H1 (cell line): ENCODE results near the gene RALY.

Experiments used
- ATF2 ChIP-seq: IDR thresholded peaks from 2 replicates; pipeline ENCODE4 v1.6.1; 2012; ENCODE audit warnings: low read length, inconsistent platforms
- CEBPB ChIP-seq: IDR thresholded peaks from 2 replicates; pipeline ENCODE4 v1.6.1; 2012; ENCODE audit warnings: low read depth, low read length
- CTCF ChIP-seq, 3 experiments: IDR thresholded peaks; 1 replicate in 2 of 3; 2 replicates in 1 of 3; pipeline versions ENCODE4 v1.5.1 to v1.6.1; 2011; ENCODE audit warnings: low read length in 3 of 3, mild to moderate bottlenecking in 3 of 3, inconsistent platforms in 2 of 3, low read depth in 1 of 3, moderate library complexity in 1 of 3; ENCODE audit not compliant: insufficient read depth in 1 of 3; ENCODE audit errors: control extremely low read depth in 1 of 3
- EP300 ChIP-seq, 2 experiments: IDR thresholded peaks; 1 replicate in 1 of 2; 2 replicates in 1 of 2; pipeline ENCODE4 v1.6.1; 2011 to 2012; ENCODE audit warnings: low read depth in 2 of 2, low read length in 2 of 2, mild to moderate bottlenecking in 2 of 2, borderline replicate concordance in 1 of 2, inconsistent platforms in 1 of 2, moderate library complexity in 1 of 2
- EZH2 ChIP-seq: fragments of 200-600 bp; sonication (generic); IDR thresholded peaks from 2 replicates; pipeline ENCODE4 v1.7.1; 2012; ENCODE audit warnings: low read depth, mild to moderate bottlenecking, moderate library complexity, low read length, inconsistent platforms; ENCODE audit not compliant: severe bottlenecking
- KDM4A ChIP-seq: IDR thresholded peaks from one replicate; pipeline ENCODE4 v1.7.1; 2012; ENCODE audit warnings: low read depth, mild to moderate bottlenecking, moderate library complexity, low read length, inconsistent platforms; ENCODE audit not compliant: severe bottlenecking
- POLR2A ChIP-seq, 2 experiments: IDR thresholded peaks; 1 replicate in 1 of 2; 2 replicates in 1 of 2; pipeline ENCODE4 v1.6.1; 2011; ENCODE audit warnings: low read depth in 2 of 2, low read length in 2 of 2, mild to moderate bottlenecking in 2 of 2; ENCODE audit errors: control extremely low read depth in 1 of 2
- POLR2AphosphoS5 ChIP-seq: IDR thresholded peaks from 2 replicates; pipeline ENCODE4 v1.6.1; 2011; ENCODE audit warnings: low read depth, low read length
- RFX5 ChIP-seq: IDR thresholded peaks from 2 replicates; pipeline ENCODE4 v1.6.1; 2011; ENCODE audit warnings: low read depth, low read length, improper control_type of control experiment, borderline replicate concordance
- RXRA ChIP-seq: IDR thresholded peaks from 2 replicates; pipeline ENCODE4 v1.6.1; 2011; ENCODE audit warnings: low read depth, mild to moderate bottlenecking, low read length, moderate library complexity; ENCODE audit not compliant: insufficient read depth
- SIN3A ChIP-seq, 2 experiments: IDR thresholded peaks in 1 of 2; conservative IDR thresholded peaks in 1 of 2; 2 replicates each; pipeline ENCODE4 v1.6.1; 2011 to 2012; ENCODE audit warnings: low read length in 2 of 2, improper control_type of control experiment in 1 of 2, low read depth in 1 of 2, mild to moderate bottlenecking in 1 of 2
- TAF7 ChIP-seq: optimal IDR thresholded peaks from 2 replicates; pipeline ENCODE3; 2011; ENCODE audit warnings: low read depth, mild to moderate bottlenecking, inconsistent platforms, low read length, moderate library complexity, borderline replicate concordance
- TF ChIP-seq, protein P1 (sequence below): IDR thresholded peaks from 2 replicates; pipeline ENCODE4 v1.6.1; 2012; ENCODE audit warnings: inconsistent platforms

DNA sequence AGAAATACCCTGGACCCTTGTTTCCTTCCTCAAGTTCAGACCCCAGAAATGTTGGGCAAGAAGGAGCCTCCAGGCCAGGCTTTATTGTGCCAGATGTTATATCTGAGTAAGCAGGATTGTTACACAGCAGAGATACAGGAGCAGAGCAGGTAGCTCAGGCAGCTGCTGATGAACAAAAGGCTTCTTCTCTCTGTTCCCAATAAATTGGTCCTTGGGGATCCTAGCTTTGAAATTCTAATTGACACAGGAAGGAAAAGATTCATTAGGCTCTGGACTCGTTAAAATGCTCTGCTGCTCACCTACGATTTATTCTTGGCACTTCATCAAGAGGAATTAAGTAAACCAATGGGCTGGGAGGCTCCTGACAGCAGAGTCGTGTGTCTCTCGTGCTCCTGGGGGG, 54.2 kb downstream of the RALY start:
- TF ChIP-seq CTCF (IDR thresholded peaks at IDR 0.05; ENCODE audit: control extremely low read depth in 1 of 3, insufficient read depth in 1 of 3, low read depth in 1 of 3, low read length in 3 of 3): no peak
- no peak for TF ChIP-seq ATF2
- TF ChIP-seq KDM4A: no peak
- TF ChIP-seq CEBPB: no peak
- TF ChIP-seq POLR2A (IDR thresholded peaks at IDR 0.05; ENCODE audit: control extremely low read depth in 1 of 2, low read depth in 2 of 2, low read length in 2 of 2): no peak
- TF ChIP-seq EP300 (IDR thresholded peaks at IDR 0.05; ENCODE audit: borderline replicate concordance in 1 of 2, low read depth in 2 of 2, low read length in 2 of 2): no peak
- no peak for TF ChIP-seq RFX5
- TF ChIP-seq, protein P1, sequence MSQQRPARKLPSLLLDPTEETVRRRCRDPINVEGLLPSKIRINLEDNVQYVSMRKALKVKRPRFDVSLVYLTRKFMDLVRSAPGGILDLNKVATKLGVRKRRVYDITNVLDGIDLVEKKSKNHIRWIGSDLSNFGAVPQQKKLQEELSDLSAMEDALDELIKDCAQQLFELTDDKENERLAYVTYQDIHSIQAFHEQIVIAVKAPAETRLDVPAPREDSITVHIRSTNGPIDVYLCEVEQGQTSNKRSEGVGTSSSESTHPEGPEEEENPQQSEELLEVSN: no peak
- no peak for TF ChIP-seq RXRA
- TF ChIP-seq POLR2AphosphoS5: no peak
- TF ChIP-seq EZH2: no peak
- no peak for TF ChIP-seq SIN3A (conservative IDR thresholded peaks at IDR 0.05 in 1 of 2, IDR thresholded peaks at IDR 0.05 in 1 of 2; ENCODE audit: low read depth in 1 of 2, low read length in 2 of 2)
- TF ChIP-seq TAF7: no peak
